ENCODE measurements around the gene CNGB1. TPM values are rescaled to one million over a fixed set of nuclear protein-coding genes. Genes with fewer than 3 reads are reported as not detected.

CNGB1 gene
- total RNA-seq, 1 experiment from 2014 or later: not detected

- no peaks in the 10 kb centered on the region; the same call in 1 of the 2 replicates for H3K27me3 Mint-ChIP-seq (ENCODE audit: low read depth)
- H3K4me1 Mint-ChIP-seq: peaks cover 3% of the 10 kb centered on the region; the same call in 1 of the 2 replicates
- H3K4me3 Mint-ChIP-seq: no peak overlapping the region
- CTCF ChIA-PET: interaction anchor here (0.7 to 1.1 kb wide), 4 partner anchors 14 to 261 kb away, joined by 3 to 10 read pairs (median 4); no protein-coding TSS in a partner anchor
- ATAC-seq (no peak), DNase-seq (ENCODE audit: low spot score) (no peak)
- TF ChIP-seq ZNF138 (CRISPR knock-in tag; conservative IDR thresholded peaks at IDR 0.05): no peak
- TF ChIP-seq, protein P1, sequence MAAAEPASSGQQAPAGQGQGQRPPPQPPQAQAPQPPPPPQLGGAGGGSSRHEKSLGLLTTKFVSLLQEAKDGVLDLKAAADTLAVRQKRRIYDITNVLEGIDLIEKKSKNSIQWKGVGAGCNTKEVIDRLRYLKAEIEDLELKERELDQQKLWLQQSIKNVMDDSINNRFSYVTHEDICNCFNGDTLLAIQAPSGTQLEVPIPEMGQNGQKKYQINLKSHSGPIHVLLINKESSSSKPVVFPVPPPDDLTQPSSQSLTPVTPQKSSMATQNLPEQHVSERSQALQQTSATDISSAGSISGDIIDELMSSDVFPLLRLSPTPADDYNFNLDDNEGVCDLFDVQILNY (CRISPR knock-in tag; IDR thresholded peaks at IDR 0.05): no peak
- H3K36me3 Mint-ChIP-seq: no peaks in the 10 kb centered on the region
- H3K9me3 Mint-ChIP-seq: 0 out of 2 replicates have a peak, but pooled peaks cover 5% of the 10 kb centered on the region
- H3K27ac Mint-ChIP-seq: no peak overlapping the region
- POLR2A ChIA-PET: interaction anchor here (0.6 to 0.9 kb wide), 4 partner anchors 11 to 112 kb away, joined by 3 to 5 read pairs (median 3); no protein-coding TSS in a partner anchor
Measured at GRCh38 chr16:57920215-57920879, 50.6 kb downstream of the CNGB1 start.

- ChIA-PET CTCF (no interaction called here), POLR2A (no interaction called here)
- H3K4me1 Mint-ChIP-seq: no peaks in the 10 kb centered on the region
- no peak overlapping the region for H3K27ac Mint-ChIP-seq
- no peak for TF ChIP-seq NR2C2 (CRISPR knock-in tag; IDR thresholded peaks at IDR 0.05)
- TF ChIP-seq MXD4 (CRISPR knock-in tag; IDR thresholded peaks at IDR 0.05; ENCODE audit: borderline replicate concordance): no peak
- no peak for TF ChIP-seq ATF6 (CRISPR knock-in tag; IDR thresholded peaks at IDR 0.05)
- no peak for TF ChIP-seq E2F4 (CRISPR knock-in tag; IDR thresholded peaks at IDR 0.05; ENCODE audit: borderline replicate concordance, low read depth)
- TF ChIP-seq NR3C1 (CRISPR knock-in tag; conservative IDR thresholded peaks at IDR 0.05; ENCODE audit: low read depth): no peak
- H3K4me3 Mint-ChIP-seq: no peak overlapping the region
- no peak for ATAC-seq
- no peaks in the 10 kb centered on the region; the same call in 1 of the 2 replicates for H3K27me3 Mint-ChIP-seq (ENCODE audit: low read depth)
- H3K9me3 Mint-ChIP-seq: 0 out of 2 replicates have a peak, but pooled peaks cover 5% of the 10 kb centered on the region
- no peaks in the 10 kb centered on the region for H3K36me3 Mint-ChIP-seq
- no peak for DNase-seq (ENCODE audit: low spot score)
Measured at GRCh38 chr16:57918994-57919393, 51.9 kb downstream of the CNGB1 start.

DNA sequence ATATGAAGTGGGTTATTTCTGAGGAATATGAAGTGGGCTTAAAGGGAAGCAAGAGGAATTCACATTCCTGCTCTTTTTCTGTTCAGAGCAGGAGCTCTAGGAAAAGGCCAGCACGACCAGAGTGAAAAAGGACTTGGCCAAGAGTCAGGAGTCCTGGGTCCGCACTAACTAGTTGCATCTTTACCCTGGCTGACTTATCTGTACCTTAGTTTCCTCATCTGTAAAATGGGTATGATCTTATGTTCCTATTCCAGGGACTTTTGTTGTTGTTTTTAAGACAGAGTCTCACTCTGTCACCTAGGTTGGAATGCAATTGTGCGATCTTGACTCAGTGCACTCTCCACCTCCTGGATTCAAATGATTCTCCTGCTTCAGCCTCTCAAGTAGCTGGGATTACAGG lies 52.5 kb downstream of the CNGB1 start:
- no peak for ATAC-seq
- Mint-ChIP-seq H3K36me3 (no peaks in the 10 kb centered on the region), H3K27ac (no peak overlapping the region), H3K9me3 (0 out of 2 replicates have a peak, but pooled peaks cover 5% of the 10 kb centered on the region), H3K4me1 (no peaks in the 10 kb centered on the region), H3K27me3 (ENCODE audit: low read depth) (no peaks in the 10 kb centered on the region), H3K4me3 (no peak overlapping the region)
- ChIA-PET POLR2A (no interaction called here), CTCF (no interaction called here)
- no peak for DNase-seq (ENCODE audit: low spot score)
- TF ChIP-seq STAT6 (CRISPR knock-in tag; conservative IDR thresholded peaks at IDR 0.05; ENCODE audit: low read depth) (no peak), ATF6 (CRISPR knock-in tag; IDR thresholded peaks at IDR 0.05) (no peak), E2F4 (CRISPR knock-in tag; IDR thresholded peaks at IDR 0.05; ENCODE audit: borderline replicate concordance, low read depth) (no peak), ATF3 (CRISPR knock-in tag; conservative IDR thresholded peaks at IDR 0.05) (no peak), ZNF396 (CRISPR knock-in tag; IDR thresholded peaks at IDR 0.05; ENCODE audit: borderline replicate concordance) (no peak), ZNF423 (CRISPR knock-in tag; IDR thresholded peaks at IDR 0.05) (no peak), CREM (CRISPR knock-in tag; IDR thresholded peaks at IDR 0.05) (no peak)
- TF ChIP-seq, protein P2, sequence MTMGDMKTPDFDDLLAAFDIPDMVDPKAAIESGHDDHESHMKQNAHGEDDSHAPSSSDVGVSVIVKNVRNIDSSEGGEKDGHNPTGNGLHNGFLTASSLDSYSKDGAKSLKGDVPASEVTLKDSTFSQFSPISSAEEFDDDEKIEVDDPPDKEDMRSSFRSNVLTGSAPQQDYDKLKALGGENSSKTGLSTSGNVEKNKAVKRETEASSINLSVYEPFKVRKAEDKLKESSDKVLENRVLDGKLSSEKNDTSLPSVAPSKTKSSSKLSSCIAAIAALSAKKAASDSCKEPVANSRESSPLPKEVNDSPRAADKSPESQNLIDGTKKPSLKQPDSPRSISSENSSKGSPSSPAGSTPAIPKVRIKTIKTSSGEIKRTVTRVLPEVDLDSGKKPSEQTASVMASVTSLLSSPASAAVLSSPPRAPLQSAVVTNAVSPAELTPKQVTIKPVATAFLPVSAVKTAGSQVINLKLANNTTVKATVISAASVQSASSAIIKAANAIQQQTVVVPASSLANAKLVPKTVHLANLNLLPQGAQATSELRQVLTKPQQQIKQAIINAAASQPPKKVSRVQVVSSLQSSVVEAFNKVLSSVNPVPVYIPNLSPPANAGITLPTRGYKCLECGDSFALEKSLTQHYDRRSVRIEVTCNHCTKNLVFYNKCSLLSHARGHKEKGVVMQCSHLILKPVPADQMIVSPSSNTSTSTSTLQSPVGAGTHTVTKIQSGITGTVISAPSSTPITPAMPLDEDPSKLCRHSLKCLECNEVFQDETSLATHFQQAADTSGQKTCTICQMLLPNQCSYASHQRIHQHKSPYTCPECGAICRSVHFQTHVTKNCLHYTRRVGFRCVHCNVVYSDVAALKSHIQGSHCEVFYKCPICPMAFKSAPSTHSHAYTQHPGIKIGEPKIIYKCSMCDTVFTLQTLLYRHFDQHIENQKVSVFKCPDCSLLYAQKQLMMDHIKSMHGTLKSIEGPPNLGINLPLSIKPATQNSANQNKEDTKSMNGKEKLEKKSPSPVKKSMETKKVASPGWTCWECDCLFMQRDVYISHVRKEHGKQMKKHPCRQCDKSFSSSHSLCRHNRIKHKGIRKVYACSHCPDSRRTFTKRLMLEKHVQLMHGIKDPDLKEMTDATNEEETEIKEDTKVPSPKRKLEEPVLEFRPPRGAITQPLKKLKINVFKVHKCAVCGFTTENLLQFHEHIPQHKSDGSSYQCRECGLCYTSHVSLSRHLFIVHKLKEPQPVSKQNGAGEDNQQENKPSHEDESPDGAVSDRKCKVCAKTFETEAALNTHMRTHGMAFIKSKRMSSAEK (CRISPR knock-in tag; IDR thresholded peaks at IDR 0.05; ENCODE audit: borderline replicate concordance): no peak

Measured in WTC11 (cell line).